Bronchial epithelial cell (primary cell): ENCODE results near the gene NUP98. TPM values are rescaled to one million over a fixed set of nuclear protein-coding genes. Genes with fewer than 3 reads are reported as not detected.

Source experiments
- DNase-seq: peaks from one replicate; pipeline ENCODE4 v3.0.0-alpha.2; 2010; ENCODE audit warnings: low read depth
- FAIRE-seq: peaks from 2 replicates; lab custom pipeline; 2011; peaks lifted over from hg19 to GRCh38; lab: Jason Lieb, UNC
- H3K27me3 ChIP-seq: 2 replicates; pipeline ENCODE4 v1.5.1; 2011; ENCODE audit warnings: low read length; ENCODE audit not compliant: control insufficient read depth, insufficient read depth
- H3K36me3 ChIP-seq: 2 replicates; pipeline ENCODE4 v1.5.1; 2011; ENCODE audit warnings: low read length; ENCODE audit not compliant: control insufficient read depth, insufficient read depth
- H3K4me3 ChIP-seq: 2 replicates; pipeline ENCODE4 v1.5.1; 2011; ENCODE audit warnings: mild to moderate bottlenecking, low read depth, low read length, control low read depth
- total RNA-seq: library from RNA; depleted of rRNA; stranded (reverse); fragments of >200 nt; gene quantifications from 2 replicates; pipeline ENCODE4 v1.2.1, GENCODE V29; 2014
- TF ChIP-seq, protein P1 (sequence below): IDR thresholded peaks from 2 replicates; pipeline ENCODE4 v1.5.1; 2011; ENCODE audit warnings: mild to moderate bottlenecking, moderate library complexity, low read length, control low read depth, inconsistent platforms; ENCODE audit not compliant: insufficient read depth, severe bottlenecking

Gene NUP98
- total RNA-seq, 1 donor from 2014 or later, result 59.8 TPM

GRCh38 chr11:3831378-3832239 lies 34.3 kb upstream of the NUP98 start:
- TF ChIP-seq, protein P1, sequence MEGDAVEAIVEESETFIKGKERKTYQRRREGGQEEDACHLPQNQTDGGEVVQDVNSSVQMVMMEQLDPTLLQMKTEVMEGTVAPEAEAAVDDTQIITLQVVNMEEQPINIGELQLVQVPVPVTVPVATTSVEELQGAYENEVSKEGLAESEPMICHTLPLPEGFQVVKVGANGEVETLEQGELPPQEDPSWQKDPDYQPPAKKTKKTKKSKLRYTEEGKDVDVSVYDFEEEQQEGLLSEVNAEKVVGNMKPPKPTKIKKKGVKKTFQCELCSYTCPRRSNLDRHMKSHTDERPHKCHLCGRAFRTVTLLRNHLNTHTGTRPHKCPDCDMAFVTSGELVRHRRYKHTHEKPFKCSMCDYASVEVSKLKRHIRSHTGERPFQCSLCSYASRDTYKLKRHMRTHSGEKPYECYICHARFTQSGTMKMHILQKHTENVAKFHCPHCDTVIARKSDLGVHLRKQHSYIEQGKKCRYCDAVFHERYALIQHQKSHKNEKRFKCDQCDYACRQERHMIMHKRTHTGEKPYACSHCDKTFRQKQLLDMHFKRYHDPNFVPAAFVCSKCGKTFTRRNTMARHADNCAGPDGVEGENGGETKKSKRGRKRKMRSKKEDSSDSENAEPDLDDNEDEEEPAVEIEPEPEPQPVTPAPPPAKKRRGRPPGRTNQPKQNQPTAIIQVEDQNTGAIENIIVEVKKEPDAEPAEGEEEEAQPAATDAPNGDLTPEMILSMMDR, result no peak
- Histone ChIP-seq H3K4me3 (no peak overlapping the region), H3K36me3 (peaks cover 12% of the 10 kb centered on the region), H3K27me3 (no peaks in the 10 kb centered on the region)
- FAIRE-seq (no peak), DNase-seq (no peak)

DNA sequence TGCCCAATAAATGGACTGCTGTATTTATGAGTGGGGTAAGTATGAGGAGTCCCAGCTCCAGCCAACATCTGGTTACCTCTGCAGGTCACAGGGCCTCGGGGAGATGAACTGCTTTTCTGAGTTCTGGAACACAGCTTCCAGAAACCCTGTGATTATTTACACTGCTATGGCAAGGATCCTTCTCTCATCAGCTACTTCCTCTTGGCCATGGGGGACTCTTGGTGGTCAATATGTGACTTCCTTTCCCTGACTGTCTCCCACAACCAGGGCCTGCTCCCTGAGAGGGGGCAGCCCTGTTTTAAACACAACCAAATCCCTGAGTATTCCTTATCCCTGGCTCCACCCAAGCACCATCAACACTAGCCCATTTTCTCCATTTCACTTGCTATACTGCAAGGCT lies 33.4 kb upstream of the NUP98 start:
- Histone ChIP-seq H3K36me3 (peaks cover 12% of the 10 kb centered on the region), H3K4me3 (no peak overlapping the region), H3K27me3 (no peaks in the 10 kb centered on the region)
- TF ChIP-seq, protein P1, result no peak
- DNase-seq (no peak), FAIRE-seq (no peak)

DNA sequence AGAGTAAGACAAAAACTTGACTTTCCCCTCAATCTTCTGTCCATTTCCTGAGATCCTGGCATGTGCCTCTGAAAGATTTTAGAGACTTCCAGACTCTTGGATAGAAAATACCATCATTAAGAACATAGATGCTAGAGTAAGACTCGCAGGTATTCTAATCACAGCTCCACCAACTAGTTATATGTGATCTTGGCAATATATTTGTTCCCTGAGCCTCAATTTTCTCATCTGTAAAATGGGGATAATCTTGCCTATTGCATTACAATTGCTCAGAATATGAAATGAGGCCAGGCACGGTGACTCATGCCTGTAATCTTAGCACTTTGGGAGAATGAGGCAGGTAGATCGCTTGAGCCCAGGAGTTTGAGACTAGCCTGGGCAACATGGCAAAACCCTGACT lies 32.7 kb upstream of the NUP98 start:
- H3K36me3 ChIP-seq, result peaks cover 12% of the 10 kb centered on the region

GRCh38 chr11:3827434-3828186 lies 30.3 kb upstream of the NUP98 start:
- DNase-seq, result no peak
- Histone ChIP-seq H3K36me3 (peaks cover 14% of the 10 kb centered on the region), H3K4me3 (no peak overlapping the region), H3K27me3 (no peaks in the 10 kb centered on the region)
- no peak for FAIRE-seq
- TF ChIP-seq, protein P1, result no peak

More for the DNA sequence above, 32.7 kb upstream of the NUP98 start:
- Histone ChIP-seq H3K27me3 (no peaks in the 10 kb centered on the region), H3K4me3 (no peak overlapping the region)
- TF ChIP-seq, protein P1, result no peak
- DNase-seq (no peak), FAIRE-seq (no peak)

DNA sequence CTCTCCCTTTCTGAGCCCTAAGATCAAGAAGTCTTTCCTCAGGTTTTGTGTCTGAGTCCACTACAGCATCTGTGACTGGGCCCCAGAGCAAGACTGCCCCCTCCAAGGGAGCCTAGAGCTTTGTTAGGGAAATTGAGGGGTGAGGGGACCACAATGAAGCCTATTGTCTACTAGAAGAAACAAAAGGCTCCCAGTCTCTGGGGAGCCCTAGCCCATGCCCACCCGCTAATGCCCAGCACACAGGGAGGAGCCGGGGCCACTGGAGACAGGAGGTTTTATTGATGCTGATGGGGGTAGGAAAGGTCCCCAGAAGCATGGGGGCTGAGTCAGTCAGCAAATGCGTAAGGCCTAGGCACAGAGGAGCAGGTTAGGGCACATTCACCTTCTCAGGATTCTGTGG lies 29.4 kb upstream of the NUP98 start:
- TF ChIP-seq, protein P1, result no peak
- Histone ChIP-seq H3K4me3 (no peak overlapping the region), H3K36me3 (peaks cover 14% of the 10 kb centered on the region), H3K27me3 (no peaks in the 10 kb centered on the region)
- no peak for FAIRE-seq
- no peak for DNase-seq
